Measurements from ENCODE around the gene LSM14A.
"Not testable (repeated sequence)": the region's sequence is repeated elsewhere in the genome, so short reads cannot be mapped to it uniquely, and the experiment has no call there.

LSM14A gene

DNA sequence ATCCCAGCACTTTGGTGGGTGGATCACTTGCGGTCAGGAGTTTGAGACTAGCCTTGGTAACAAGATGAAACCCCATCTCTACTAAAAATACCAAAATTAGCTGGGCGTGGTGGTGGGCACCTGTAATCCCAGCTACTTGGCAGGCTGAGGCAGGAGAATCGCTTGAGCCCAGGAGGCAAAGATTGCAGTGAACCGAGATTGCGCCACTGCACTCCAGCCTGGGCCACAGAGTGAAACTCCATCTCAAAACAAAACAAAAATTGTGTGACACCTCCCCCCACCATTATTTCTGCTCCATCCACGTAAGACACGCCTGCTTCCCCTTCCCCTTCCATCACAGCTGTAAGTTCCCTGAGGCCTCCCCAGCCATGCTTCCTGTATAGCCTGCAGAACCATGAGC lies 13.3 kb upstream of the LSM14A start:
- not testable (repeated sequence) for H2BK12ac ChIP-seq (ENCODE audit: low read length); H4K12ac ChIP-seq (ENCODE audit: low read depth, low read length); H3K4me3 ChIP-seq (ENCODE audit: low read depth, low read length); H3K79me1 ChIP-seq (ENCODE audit: low read length); H2AFZ ChIP-seq (ENCODE audit: insufficient read depth, low read length, poor library complexity); H3K9me3 ChIP-seq (ENCODE audit: insufficient read depth, low read depth, low read length); H3K14ac ChIP-seq (ENCODE audit: low read length); H3K36me3 ChIP-seq (ENCODE audit: control insufficient read depth in 1 of 2, insufficient read depth in 2 of 2, low read length in 2 of 2); H3K23ac ChIP-seq (ENCODE audit: low read length); H2BK120ac ChIP-seq (ENCODE audit: insufficient read depth, low read length, poor library complexity); H2AK5ac ChIP-seq (ENCODE audit: low read length); H4K8ac ChIP-seq (ENCODE audit: low read depth, low read length); H4K91ac ChIP-seq (ENCODE audit: low read depth, low read length); H3K4me1 ChIP-seq (ENCODE audit: control insufficient read depth in 1 of 2, insufficient read depth in 2 of 2, low read length in 2 of 2); H3K4me2 ChIP-seq (ENCODE audit: low read length); H3K18ac ChIP-seq (ENCODE audit: low read length); H3K9ac ChIP-seq (ENCODE audit: low read length); H3K4ac ChIP-seq (ENCODE audit: low read depth, low read length); H3K27me3 ChIP-seq (ENCODE audit: insufficient read depth, low read length); DNase-seq; H3K79me2 ChIP-seq (ENCODE audit: control insufficient read depth, insufficient read depth, low read length, poor library complexity); H3K27ac ChIP-seq (ENCODE audit: low read depth, low read length); H2BK5ac ChIP-seq (ENCODE audit: low read depth, low read length, poor library complexity)
- no CpG with 5 or more reads among the region's 7 CpGs for WGBS (ENCODE audit: extremely low coverage, insufficient coverage, insufficient read length)

DNA sequence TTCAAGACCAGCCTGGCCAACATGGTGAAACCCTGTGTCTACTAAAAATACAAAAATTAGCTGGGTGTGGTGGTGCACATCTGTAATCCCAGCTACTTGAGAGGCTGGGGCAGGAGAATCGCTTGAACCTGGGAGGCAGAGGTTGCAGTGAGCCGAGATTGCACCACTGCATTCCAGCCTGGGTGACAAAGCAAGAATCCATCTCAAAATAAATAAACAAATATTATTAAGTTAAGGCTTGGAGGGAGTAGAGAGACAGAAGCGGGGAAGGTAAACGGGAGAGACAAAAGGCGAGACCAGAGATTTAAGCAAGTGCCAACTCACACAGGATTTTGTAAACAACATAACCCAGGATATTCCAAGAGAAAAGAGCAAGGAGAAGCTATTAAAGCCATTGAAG lies 12.8 kb upstream of the LSM14A start:
- no CpG with 5 or more reads among the region's 5 CpGs for WGBS (ENCODE audit: extremely low coverage, insufficient coverage, insufficient read length)
- H3K23ac ChIP-seq (ENCODE audit: low read length), result not testable (repeated sequence)

DNA sequence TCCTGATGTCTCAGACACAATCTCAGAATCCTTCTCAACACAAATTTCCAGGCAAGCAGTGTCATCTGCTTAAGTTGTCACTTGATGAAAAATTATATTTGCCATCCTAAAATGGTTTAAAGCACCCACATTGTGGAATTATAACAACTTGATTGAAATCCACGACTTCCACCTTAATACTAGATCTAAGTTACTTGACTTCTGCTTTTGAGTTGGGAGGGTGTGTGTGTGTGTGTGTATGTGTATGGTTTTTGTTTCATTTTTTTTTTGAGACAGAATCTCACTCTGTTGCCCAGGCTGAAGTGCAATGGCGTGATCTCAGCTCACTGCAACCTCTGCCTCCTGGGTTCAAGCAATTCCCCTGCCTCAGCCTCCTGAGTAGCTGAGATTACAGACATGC lies 10.4 kb upstream of the LSM14A start:
- H3K18ac ChIP-seq (ENCODE audit: low read length); H3K9me3 ChIP-seq (ENCODE audit: insufficient read depth, low read depth, low read length); DNase-seq; H2BK12ac ChIP-seq (ENCODE audit: low read length); H3K79me2 ChIP-seq (ENCODE audit: control insufficient read depth, insufficient read depth, low read length, poor library complexity); H2BK5ac ChIP-seq (ENCODE audit: low read depth, low read length, poor library complexity); H3K9ac ChIP-seq (ENCODE audit: low read length); H3K27me3 ChIP-seq (ENCODE audit: insufficient read depth, low read length); H3K4ac ChIP-seq (ENCODE audit: low read depth, low read length); H2AK5ac ChIP-seq (ENCODE audit: low read length); H3K79me1 ChIP-seq (ENCODE audit: low read length); H3K27ac ChIP-seq (ENCODE audit: low read depth, low read length); H4K8ac ChIP-seq (ENCODE audit: low read depth, low read length); H3K4me2 ChIP-seq (ENCODE audit: low read length); H2BK120ac ChIP-seq (ENCODE audit: insufficient read depth, low read length, poor library complexity); H3K4me3 ChIP-seq (ENCODE audit: low read depth, low read length); H3K4me1 ChIP-seq (ENCODE audit: control insufficient read depth in 1 of 2, insufficient read depth in 2 of 2, low read length in 2 of 2); H2AFZ ChIP-seq (ENCODE audit: insufficient read depth, low read length, poor library complexity); H3K23ac ChIP-seq (ENCODE audit: low read length); H3K36me3 ChIP-seq (ENCODE audit: control insufficient read depth in 1 of 2, insufficient read depth in 2 of 2, low read length in 2 of 2); H4K12ac ChIP-seq (ENCODE audit: low read depth, low read length); H3K14ac ChIP-seq (ENCODE audit: low read length); H4K91ac ChIP-seq (ENCODE audit: low read depth, low read length): not testable (repeated sequence)
- no CpG with 5 or more reads among the region's 2 CpGs for WGBS (ENCODE audit: extremely low coverage, insufficient coverage, insufficient read length)

More for the DNA sequence above, 12.8 kb upstream of the LSM14A start:
- H2BK5ac ChIP-seq (ENCODE audit: low read depth, low read length, poor library complexity); H2BK120ac ChIP-seq (ENCODE audit: insufficient read depth, low read length, poor library complexity); DNase-seq; H3K36me3 ChIP-seq (ENCODE audit: control insufficient read depth in 1 of 2, insufficient read depth in 2 of 2, low read length in 2 of 2); H3K18ac ChIP-seq (ENCODE audit: low read length); H4K8ac ChIP-seq (ENCODE audit: low read depth, low read length); H2BK12ac ChIP-seq (ENCODE audit: low read length); H3K4me1 ChIP-seq (ENCODE audit: control insufficient read depth in 1 of 2, insufficient read depth in 2 of 2, low read length in 2 of 2); H3K9ac ChIP-seq (ENCODE audit: low read length); H2AK5ac ChIP-seq (ENCODE audit: low read length); H3K27ac ChIP-seq (ENCODE audit: low read depth, low read length); H4K91ac ChIP-seq (ENCODE audit: low read depth, low read length); H3K9me3 ChIP-seq (ENCODE audit: insufficient read depth, low read depth, low read length); H4K12ac ChIP-seq (ENCODE audit: low read depth, low read length); H3K4ac ChIP-seq (ENCODE audit: low read depth, low read length); H3K79me1 ChIP-seq (ENCODE audit: low read length); H3K4me3 ChIP-seq (ENCODE audit: low read depth, low read length); H3K4me2 ChIP-seq (ENCODE audit: low read length); H3K79me2 ChIP-seq (ENCODE audit: control insufficient read depth, insufficient read depth, low read length, poor library complexity); H2AFZ ChIP-seq (ENCODE audit: insufficient read depth, low read length, poor library complexity); H3K27me3 ChIP-seq (ENCODE audit: insufficient read depth, low read length); H3K14ac ChIP-seq (ENCODE audit: low read length): not testable (repeated sequence)

DNA sequence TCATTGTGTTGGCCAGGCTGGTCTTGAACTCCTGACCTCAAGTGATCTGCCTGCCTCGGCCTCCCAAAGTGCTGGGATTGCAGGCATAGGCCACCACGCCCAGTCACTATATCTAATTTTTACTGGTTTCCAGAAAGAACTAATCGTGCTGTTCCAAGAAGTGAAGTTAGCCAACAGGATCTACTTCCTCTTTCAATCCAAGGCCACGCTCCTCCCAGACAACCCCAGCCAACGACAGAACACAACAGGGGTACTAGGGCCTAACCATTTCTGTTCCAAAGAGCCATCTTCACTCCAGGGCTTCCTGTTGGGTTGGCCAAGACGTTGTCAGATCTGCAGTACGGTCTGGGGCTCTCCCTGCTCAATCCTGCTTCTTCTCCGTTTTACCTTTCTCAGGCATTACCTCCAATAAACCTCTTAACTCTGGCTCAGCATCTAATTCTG lies 7.0 kb upstream of the LSM14A start:
- no peak overlapping the region for H4K91ac ChIP-seq (ENCODE audit: low read depth, low read length)
- H3K9me3 ChIP-seq (ENCODE audit: insufficient read depth, low read depth, low read length), result no peaks in the 10 kb centered on the region
- no peak overlapping the region for H2BK12ac ChIP-seq (ENCODE audit: low read length)
- no peak overlapping the region for H4K8ac ChIP-seq (ENCODE audit: low read depth, low read length)
- no peak overlapping the region for H2AFZ ChIP-seq (ENCODE audit: insufficient read depth, low read length, poor library complexity)
- no peaks in the 10 kb centered on the region for H3K79me2 ChIP-seq (ENCODE audit: control insufficient read depth, insufficient read depth, low read length, poor library complexity)
- DNase-seq, result no peak
- H3K9ac ChIP-seq (ENCODE audit: low read length), result no peak overlapping the region
- no peak overlapping the region for H3K4me2 ChIP-seq (ENCODE audit: low read length)
- WGBS (ENCODE audit: extremely low coverage, insufficient coverage, insufficient read length), result no CpG with 5 or more reads among the region's 8 CpGs
- H2AK5ac ChIP-seq (ENCODE audit: low read length), result no peak overlapping the region
- no peak overlapping the region for H3K18ac ChIP-seq (ENCODE audit: low read length)
- H3K4me3 ChIP-seq (ENCODE audit: low read depth, low read length), result no peak overlapping the region
- H3K79me1 ChIP-seq (ENCODE audit: low read length), result no peaks in the 10 kb centered on the region
- H3K27ac ChIP-seq (ENCODE audit: low read depth, low read length), result no peak overlapping the region
- no peak overlapping the region for H3K14ac ChIP-seq (ENCODE audit: low read length)
- H3K36me3 ChIP-seq (ENCODE audit: control insufficient read depth in 1 of 2, insufficient read depth in 2 of 2, low read length in 2 of 2), result no peaks in the 10 kb centered on the region
- H2BK120ac ChIP-seq (ENCODE audit: insufficient read depth, low read length, poor library complexity), result no peak overlapping the region
- H3K23ac ChIP-seq (ENCODE audit: low read length), result no peak overlapping the region
- H3K4ac ChIP-seq (ENCODE audit: low read depth, low read length), result no peak overlapping the region
- no peaks in the 10 kb centered on the region for H3K27me3 ChIP-seq (ENCODE audit: insufficient read depth, low read length)
- no peak overlapping the region for H4K12ac ChIP-seq (ENCODE audit: low read depth, low read length)
- H2BK5ac ChIP-seq (ENCODE audit: low read depth, low read length, poor library complexity), result no peak overlapping the region
- no peaks in the 10 kb centered on the region for H3K4me1 ChIP-seq (ENCODE audit: control insufficient read depth in 1 of 2, insufficient read depth in 2 of 2, low read length in 2 of 2)
